ENCODE data around the gene EPHB1.
"Not testable (repeated sequence)": the region's sequence is repeated elsewhere in the genome, so short reads cannot be mapped to it uniquely, and the experiment has no call there.

EPHB1 gene

DNA sequence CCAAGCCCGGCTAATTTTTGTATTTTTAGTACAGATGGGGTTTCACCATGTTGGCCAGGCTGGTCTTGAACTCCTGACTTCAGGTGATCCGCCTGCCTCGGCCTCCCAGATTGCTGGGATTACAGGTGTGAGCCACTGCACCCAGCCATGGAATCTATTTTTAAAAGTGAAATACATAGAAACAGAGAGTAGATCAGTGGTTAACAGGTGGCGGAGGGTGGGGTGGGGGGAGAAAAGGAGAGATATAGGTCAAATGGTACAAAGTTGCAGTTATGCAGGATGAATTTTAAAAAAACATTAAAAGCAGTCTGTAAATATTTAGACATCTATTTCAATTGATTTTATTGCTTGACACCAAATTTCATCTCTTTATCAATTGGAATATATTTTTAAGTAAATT is 6.8 kb upstream of the EPHB1 start:
- DNase-seq: not testable (repeated sequence)

DNA sequence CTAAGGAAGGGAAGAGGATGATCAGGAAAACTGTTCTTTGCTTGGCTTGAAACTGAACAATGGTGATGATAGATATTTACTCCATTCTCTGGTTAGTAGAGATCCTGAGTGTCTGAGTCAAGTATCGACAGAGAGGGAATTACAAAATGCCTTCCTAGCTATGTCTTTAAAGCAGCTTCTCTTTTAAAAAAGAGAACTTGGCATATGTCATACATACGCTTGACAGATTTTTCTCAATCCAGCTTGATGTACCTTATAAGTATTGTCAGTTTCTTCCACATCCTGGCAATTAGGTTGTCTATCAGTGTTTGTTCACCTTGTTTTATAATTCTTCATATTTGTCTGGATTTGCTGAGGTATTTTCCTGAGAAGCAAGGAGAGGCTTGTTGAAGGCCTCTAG is 5.0 kb upstream of the EPHB1 start:
- DNase-seq: no peak

GRCh38 chr3:134791992-134792391 is 3.1 kb upstream of the EPHB1 start:
- no peak for DNase-seq

- DNase-seq: no peak
Observed at GRCh38 chr3:134792700-134793099, 2.4 kb upstream of the EPHB1 start.

GRCh38 chr3:134793562-134793961 is 1.5 kb upstream of the EPHB1 start:
- no peak for DNase-seq

GRCh38 chr3:134794323-134794722 is 737 bp upstream of the EPHB1 start:
- no peak for DNase-seq

DNA sequence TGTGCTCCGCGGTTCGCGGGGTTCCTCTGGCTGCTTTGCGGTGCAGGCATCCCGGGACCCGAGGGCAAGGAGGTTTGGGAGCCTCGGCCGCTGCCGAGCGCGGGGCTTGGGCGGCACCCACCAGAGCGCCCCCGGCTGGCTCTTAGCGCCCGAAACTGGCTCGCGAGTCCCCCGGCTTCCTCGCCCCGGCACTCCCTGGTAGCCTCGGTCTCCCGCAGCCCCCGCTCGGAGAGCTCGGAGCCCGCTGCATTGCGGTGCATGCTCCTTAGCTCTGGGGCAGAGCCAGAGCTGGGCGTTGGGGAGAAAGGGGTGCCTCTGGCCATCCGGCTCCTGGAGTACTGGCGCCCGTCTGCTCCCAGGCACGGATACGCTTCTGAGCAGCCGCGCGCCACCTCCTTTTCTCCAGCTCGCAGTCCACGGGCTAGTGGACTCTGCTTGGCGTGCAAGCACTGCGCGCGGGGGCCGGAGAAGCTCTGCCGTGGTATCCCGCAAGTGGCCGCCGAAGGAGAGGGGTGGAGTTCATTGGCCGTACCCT is 753 bp downstream of the EPHB1 start:
- no peak for DNase-seq

- DNase-seq: no peak
Observed at GRCh38 chr3:134796281-134797056, 1.4 kb downstream of the EPHB1 start.

DNA sequence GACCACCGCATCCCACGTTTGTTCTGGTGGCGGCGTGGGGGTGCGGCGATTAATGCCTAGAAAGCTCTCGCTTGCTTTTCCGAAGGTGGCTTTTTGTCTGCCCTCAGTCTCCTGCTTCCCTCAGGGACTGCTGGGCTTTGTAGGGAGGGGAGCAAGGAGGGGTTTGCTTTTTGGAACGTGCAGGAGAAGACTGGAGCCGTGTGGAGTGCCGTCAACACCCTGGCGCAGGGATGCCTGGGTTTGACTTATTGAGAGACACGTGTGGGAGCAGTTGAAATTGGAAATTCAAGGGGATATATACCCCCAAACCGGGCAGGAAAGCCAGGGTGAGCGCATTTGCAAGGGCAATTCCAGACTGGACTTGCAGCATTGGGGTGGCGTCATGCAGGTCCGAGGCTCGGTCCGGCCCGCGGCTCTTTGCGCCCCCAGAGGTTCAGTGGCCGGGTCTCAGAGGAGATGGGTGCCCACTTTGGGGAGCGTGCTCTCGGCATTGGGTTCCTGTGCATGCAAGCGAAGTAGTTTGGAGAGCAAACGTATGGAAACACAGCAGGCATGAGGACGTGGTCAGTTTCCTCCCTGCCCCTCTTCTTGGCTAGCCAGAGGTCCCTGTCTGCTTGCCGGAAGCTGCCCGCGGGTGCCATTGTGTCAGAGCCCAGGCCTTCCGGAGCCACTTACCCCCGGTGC is 2.1 kb downstream of the EPHB1 start:
- no peak for DNase-seq

DNA sequence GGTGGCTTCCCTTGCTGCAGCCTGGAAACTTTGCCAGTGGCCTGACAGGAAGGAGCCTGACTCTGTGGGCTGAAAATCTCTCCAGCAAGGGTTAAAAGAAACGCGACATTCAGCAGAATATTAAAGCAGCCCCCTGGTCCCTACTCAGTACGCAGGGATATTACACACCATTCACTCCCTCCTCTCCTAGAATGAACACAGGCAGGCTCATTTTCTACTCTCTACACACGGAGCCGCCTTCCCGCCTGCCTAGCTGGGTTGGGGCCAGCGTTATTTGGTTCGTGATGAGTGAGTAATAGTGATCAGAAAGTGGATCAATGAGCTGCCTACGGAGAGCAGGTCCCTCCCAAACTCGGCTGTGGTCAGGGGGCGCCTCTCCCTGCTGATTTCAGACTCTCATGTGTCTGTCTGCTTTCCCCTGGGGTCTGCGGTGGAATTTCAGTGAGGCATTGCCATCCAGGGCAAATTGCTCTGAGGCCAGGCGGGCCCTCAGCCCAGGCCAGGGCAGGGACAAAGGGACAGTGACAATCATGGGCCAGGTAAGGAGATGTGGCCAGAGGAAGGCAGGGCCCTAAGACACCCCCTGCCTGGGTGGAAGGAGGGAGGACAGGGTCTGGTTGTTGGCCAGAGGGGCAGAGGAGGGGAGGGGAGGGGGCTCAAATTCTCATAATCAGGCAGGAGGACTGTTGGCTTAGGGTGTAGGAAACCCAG is 2.8 kb downstream of the EPHB1 start:
- no peak for DNase-seq

DNA sequence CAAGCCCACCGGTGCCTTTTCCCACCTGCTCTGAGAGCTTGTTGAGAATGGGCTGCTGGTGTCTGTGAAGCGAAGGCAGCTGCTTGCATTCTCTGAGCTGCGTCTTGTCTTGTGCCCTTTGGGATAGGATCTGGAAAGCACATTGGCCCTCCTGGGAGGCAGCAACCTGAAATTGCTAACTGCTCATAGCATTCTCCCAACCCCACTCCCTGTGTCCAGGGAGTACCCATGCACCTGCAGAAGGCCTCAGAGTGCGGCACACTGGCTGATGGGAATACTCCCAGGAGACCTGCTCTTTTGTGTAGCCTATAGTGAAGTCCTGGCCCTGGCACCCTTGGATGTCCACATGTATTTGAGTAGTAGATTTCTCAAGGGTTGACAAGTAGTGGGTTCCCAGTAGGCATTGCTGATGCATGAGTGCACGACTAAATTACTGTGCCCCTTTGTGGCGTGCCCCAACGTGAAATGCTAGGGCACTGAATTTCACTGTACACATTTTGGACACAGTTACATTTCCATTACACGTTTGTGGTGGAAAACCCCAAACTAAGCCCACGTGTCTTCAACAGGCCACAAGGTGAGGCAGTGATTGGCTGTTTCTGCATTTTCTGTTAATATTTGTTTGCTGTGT is 3.7 kb downstream of the EPHB1 start:
- DNase-seq: no peak

DNA sequence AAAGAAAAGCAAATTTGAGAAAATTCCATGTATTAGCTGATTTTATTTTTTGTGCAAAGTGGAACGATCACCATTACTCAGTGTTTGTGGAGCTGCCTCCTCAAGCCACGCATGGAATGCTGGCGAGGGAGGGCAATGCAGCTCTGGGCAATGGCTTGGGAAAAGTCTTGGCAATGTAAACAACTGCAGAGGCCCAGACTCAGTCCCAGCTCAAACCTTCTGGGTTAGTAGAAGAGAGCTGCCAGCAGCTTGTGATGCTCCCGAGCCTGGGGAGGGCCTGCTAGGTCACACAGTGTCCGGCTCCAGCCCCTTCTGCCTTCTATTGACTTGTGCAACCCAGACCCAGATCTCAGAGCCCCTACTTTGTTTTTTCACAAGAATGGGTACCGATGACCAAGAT is 4.3 kb downstream of the EPHB1 start:
- no peak for DNase-seq

- no peak for DNase-seq
Observed at GRCh38 chr3:134801204-134801958, 6.3 kb downstream of the EPHB1 start.

- no peak for DNase-seq
Observed at GRCh38 chr3:134802428-134803050, 7.5 kb downstream of the EPHB1 start.

DNA sequence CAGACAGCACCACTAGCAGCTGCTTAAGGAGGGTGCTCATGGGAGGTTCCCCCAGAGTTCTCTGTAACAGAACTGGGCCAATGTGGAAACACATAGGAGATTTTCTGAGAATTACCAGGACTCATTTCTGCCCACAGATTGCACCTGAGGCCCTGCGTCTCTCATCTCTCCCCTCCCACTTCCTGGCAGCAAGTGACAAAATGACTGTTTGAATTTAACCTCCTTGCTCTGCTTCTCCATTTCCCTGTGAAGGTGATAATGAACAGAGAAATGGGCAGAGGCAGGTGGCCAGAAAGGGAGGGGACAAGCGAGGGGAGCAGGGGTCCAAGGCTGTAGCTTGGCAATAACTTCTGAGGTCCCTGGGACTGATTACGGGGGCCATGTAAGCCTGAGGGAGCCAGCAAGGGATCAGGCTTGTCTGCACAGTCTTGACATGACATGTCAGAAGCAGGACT is 8.0 kb downstream of the EPHB1 start:
- no peak for DNase-seq

GRCh38 chr3:134803652-134804051 is 8.6 kb downstream of the EPHB1 start:
- DNase-seq: no peak

- no peak for DNase-seq
Observed at GRCh38 chr3:134804508-134805480, 9.7 kb downstream of the EPHB1 start.

- no peak for DNase-seq
Observed at GRCh38 chr3:134807189-134807588, 12.1 kb downstream of the EPHB1 start.

DNA sequence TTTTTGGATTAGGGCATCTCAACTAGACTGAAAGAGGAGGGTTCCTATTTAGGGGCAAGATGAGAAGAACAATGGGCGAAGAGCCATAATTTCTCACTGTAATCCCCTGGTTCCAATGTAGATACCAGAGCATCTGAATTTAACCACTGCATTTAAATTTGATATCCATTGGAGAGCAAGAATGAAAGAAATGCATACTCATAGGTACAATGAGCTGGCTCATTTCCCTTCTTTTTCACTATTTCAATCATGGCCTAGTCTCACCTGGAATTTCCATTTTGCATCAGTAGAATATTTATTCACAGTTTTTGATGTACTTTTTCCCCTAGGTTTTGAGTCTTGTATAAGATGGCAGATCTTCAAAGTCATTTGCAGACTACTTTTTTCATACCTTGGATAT is 13.8 kb downstream of the EPHB1 start:
- DNase-seq: no peak

- no peak for DNase-seq
Observed at GRCh38 chr3:134809427-134810051, 14.5 kb downstream of the EPHB1 start.
